ENCODE data around the gene DLGAP5.

Gene DLGAP5

GRCh38 chr14:55107766-55108554 lies 83.4 kb downstream of the DLGAP5 start:
- peak; percentile 92 for DNase-seq (ENCODE audit: low spot score)

GRCh38 chr14:55105991-55106390 lies 85.4 kb downstream of the DLGAP5 start:
- no peak for DNase-seq (ENCODE audit: low spot score)

- DNase-seq (ENCODE audit: low spot score), result no peak
Observed at GRCh38 chr14:55103971-55104954, 87.1 kb downstream of the DLGAP5 start.

- DNase-seq (ENCODE audit: low spot score), result no peak
Observed at GRCh38 chr14:55103005-55103640, 88.3 kb downstream of the DLGAP5 start.

GRCh38 chr14:55102141-55102621 lies 89.2 kb downstream of the DLGAP5 start:
- no peak for DNase-seq (ENCODE audit: low spot score)

- DNase-seq (ENCODE audit: low spot score), result no peak
Observed at GRCh38 chr14:55101698-55102097, 89.7 kb downstream of the DLGAP5 start.

- DNase-seq (ENCODE audit: low spot score), result no peak
Observed at GRCh38 chr14:55099756-55100155, 91.6 kb downstream of the DLGAP5 start.

GRCh38 chr14:55098561-55098898 lies 92.9 kb downstream of the DLGAP5 start:
- no peak for DNase-seq (ENCODE audit: low spot score)
